ENCODE measurements around the gene UGDH.

- TF ChIP-seq ARNTL (CRISPR knock-in tag; IDR thresholded peaks at IDR 0.05; ENCODE audit: borderline replicate concordance, low read depth) (no peak), CSRNP3 (CRISPR knock-in tag; IDR thresholded peaks at IDR 0.05) (no peak), ZFP30 (CRISPR knock-in tag; IDR thresholded peaks at IDR 0.05) (no peak)
Observed at GRCh38 chr4:39495446-39496213, 31.6 kb downstream of the UGDH start.
